ENCODE data around the gene NPTX1.

DNA sequence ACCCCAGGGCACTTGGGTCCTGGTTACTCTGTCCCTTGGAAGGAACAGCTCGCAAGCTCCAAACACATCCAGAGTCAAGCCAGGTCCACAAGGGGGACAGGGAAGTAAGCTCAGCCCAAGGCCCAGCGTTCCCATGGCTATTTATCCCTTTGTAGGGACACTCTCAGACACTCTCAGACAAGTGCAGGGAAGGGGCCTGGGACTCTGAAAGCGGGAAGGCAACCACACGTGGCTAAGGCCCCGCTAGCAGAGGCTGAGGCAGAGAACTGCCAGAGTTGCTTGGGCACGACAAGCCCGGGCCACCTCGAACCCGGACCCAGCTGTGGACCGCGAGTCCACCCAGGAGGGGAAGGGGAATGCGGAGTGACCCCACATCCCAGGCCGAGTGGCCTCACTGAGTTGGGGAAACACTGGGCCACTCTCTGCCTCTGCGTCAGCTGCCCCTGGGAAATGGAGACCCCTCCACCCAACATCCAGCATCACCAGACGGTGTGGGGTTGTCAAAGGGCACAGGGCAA lies 10.2 kb downstream of the NPTX1 start:
- TF ChIP-seq, protein P1, sequence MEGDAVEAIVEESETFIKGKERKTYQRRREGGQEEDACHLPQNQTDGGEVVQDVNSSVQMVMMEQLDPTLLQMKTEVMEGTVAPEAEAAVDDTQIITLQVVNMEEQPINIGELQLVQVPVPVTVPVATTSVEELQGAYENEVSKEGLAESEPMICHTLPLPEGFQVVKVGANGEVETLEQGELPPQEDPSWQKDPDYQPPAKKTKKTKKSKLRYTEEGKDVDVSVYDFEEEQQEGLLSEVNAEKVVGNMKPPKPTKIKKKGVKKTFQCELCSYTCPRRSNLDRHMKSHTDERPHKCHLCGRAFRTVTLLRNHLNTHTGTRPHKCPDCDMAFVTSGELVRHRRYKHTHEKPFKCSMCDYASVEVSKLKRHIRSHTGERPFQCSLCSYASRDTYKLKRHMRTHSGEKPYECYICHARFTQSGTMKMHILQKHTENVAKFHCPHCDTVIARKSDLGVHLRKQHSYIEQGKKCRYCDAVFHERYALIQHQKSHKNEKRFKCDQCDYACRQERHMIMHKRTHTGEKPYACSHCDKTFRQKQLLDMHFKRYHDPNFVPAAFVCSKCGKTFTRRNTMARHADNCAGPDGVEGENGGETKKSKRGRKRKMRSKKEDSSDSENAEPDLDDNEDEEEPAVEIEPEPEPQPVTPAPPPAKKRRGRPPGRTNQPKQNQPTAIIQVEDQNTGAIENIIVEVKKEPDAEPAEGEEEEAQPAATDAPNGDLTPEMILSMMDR (IDR thresholded peaks at IDR 0.05), result no peak
- TF ChIP-seq POLR2A (IDR thresholded peaks at IDR 0.05), result no peak

All from thyroid gland (tissue), 4 donors.